GM18868 (cell line): Measurements from ENCODE around the gene PNKD.

Experiments used
- ATAC-seq: cut with Tn5 transposase; IDR thresholded peaks from one replicate; pipeline ENCODE4 v1.9.1; 2021; ENCODE audit warnings: mild to moderate bottlenecking, moderate library complexity; ENCODE audit not compliant: unreplicated experiment

Gene PNKD

GRCh38 chr2:218256612-218257350 lies 13.5 kb upstream of the PNKD start:
- no peak for ATAC-seq

GRCh38 chr2:218257390-218257981 lies 12.8 kb upstream of the PNKD start:
- peak; percentile 81 for ATAC-seq

GRCh38 chr2:218259099-218259961 lies 11.0 kb upstream of the PNKD start:
- no peak for ATAC-seq

GRCh38 chr2:218260166-218260565 lies 10.2 kb upstream of the PNKD start:
- ATAC-seq: no peak

GRCh38 chr2:218260742-218261422 lies 9.4 kb upstream of the PNKD start, which contains the start of gene GPBAR1:
GPBAR1 (plus strand) TSS chr2:218261015; CDS start chr2:218262725, 1,710 bp downstream.
- no peak for ATAC-seq

GRCh38 chr2:218261423-218262236 lies 8.7 kb upstream of the PNKD start:
- ATAC-seq: no peak

- ATAC-seq: no peak
Measured at GRCh38 chr2:218262237-218262600, 8.1 kb upstream of the PNKD start.

- no peak for ATAC-seq
Measured at GRCh38 chr2:218262631-218263586, 7.4 kb upstream of the PNKD start.

- ATAC-seq: no peak
Measured at GRCh38 chr2:218263817-218264641, 6.3 kb upstream of the PNKD start.

GRCh38 chr2:218264773-218265561 lies 5.4 kb upstream of the PNKD start:
- no peak for ATAC-seq

GRCh38 chr2:218265626-218266025 lies 4.7 kb upstream of the PNKD start:
- no peak for ATAC-seq

- ATAC-seq: no peak
Measured at GRCh38 chr2:218266316-218266979, 3.9 kb upstream of the PNKD start.

- no peak for ATAC-seq
Measured at GRCh38 chr2:218267259-218267658, 3.1 kb upstream of the PNKD start.

GRCh38 chr2:218270721-218271486 lies 585 bp downstream of the PNKD start:
- no peak for ATAC-seq

- ATAC-seq: no peak
Measured at GRCh38 chr2:218271487-218271797, 1.1 kb downstream of the PNKD start.

- ATAC-seq: no peak
Measured at GRCh38 chr2:218271865-218272530, 1.7 kb downstream of the PNKD start.
